Loucy (cell line): ENCODE results near the gene FBLIM1.

Source experiments
- CTCF ChIP-seq: fragments of 200-600 bp; sonication (generic); conservative IDR thresholded peaks from 2 replicates; pipeline ENCODE4 v1.5.1; 2014; ENCODE audit warnings: mild to moderate bottlenecking, antibody characterized with exemption, low read length
- EZH2phosphoT487 ChIP-seq: fragments of 200-600 bp; IDR thresholded peaks from 2 replicates; pipeline ENCODE4 v1.6.1; 2018; ENCODE audit warnings: antibody characterized with exemption, mild to moderate bottlenecking, moderate library complexity, borderline replicate concordance

- TF ChIP-seq CTCF (no peak), EZH2phosphoT487 (no peak)
Observed at GRCh38 chr1:15834406-15835204, 76.0 kb downstream of the FBLIM1 start.
